Panc1 (cell line): Measurements from ENCODE around the gene MBD3. TPM values are rescaled to one million over a fixed set of nuclear protein-coding genes. Genes with fewer than 3 reads are reported as not detected.

Experiments
- ATAC-seq: fragments of 200-7000 bp; cut with Tn5 transposase; 2 replicates; pipeline ENCODE4 v1.9.1; 2020; ENCODE audit warnings: mild to moderate bottlenecking, moderate library complexity
- BruUV-seq: library from RNA; stranded (reverse); fragments of 400-500 nt; replicated peaks from 2 replicates; lab custom pipeline; 2021; lab: Mats Ljungman, UMichigan
- CTCF ChIA-PET: fragments of 300-600 bp; sonication (Branson Sonifier 250); formaldehyde crosslinking; loops from one replicate; lab custom pipeline; 2022; ENCODE audit warnings: antibody characterized with exemption; lab: Charles Lee
- POLR2A ChIA-PET: fragments of 300-600 bp; sonication (Branson Sonifier 250); formaldehyde crosslinking; loops from one replicate; lab custom pipeline; 2022; ENCODE audit warnings: antibody characterized with exemption; lab: Charles Lee
- DNase-seq: peaks from one replicate; pipeline ENCODE4 v3.0.0-alpha.2; 2010; ENCODE audit warnings: low read depth, low spot score
- H3K27ac ChIP-seq: 2 replicates; pipeline ENCODE4 v1.5.1; 2011; ENCODE audit warnings: mild to moderate bottlenecking, low read length, inconsistent platforms
- H3K27me3 ChIP-seq: fragments of 200-500 bp; sonication (Bioruptor generic); 2 replicates; pipeline ENCODE4 v1.6.0; 2014; ENCODE audit warnings: low read length, inconsistent platforms; ENCODE audit not compliant: control insufficient read depth, insufficient read depth
- H3K36me3 ChIP-seq: fragments of 200-500 bp; sonication (Bioruptor generic); 2 replicates; pipeline ENCODE4 v1.5.1; 2014; ENCODE audit warnings: inconsistent platforms, mild to moderate bottlenecking, low read length, moderate library complexity; ENCODE audit not compliant: control insufficient read depth, insufficient read depth
- H3K4me1 ChIP-seq: 2 replicates; pipeline ENCODE4 v1.5.1; 2011; ENCODE audit warnings: inconsistent platforms, mild to moderate bottlenecking, low read length, moderate library complexity; ENCODE audit not compliant: control insufficient read depth, insufficient read depth
- H3K4me3 ChIP-seq, 2 experiments: 2 replicates each; pipeline ENCODE4 v1.5.1; 2011 to 2012; ENCODE audit warnings: low read depth in 2 of 2, low read length in 2 of 2, mild to moderate bottlenecking in 2 of 2, inconsistent platforms in 1 of 2, moderate library complexity in 1 of 2
- H3K9me3 ChIP-seq: fragments of 200-500 bp; sonication (Bioruptor generic); 2 replicates; pipeline ENCODE4 v1.5.1; 2014; ENCODE audit warnings: low read depth, mild to moderate bottlenecking, inconsistent platforms, low read length, moderate library complexity; ENCODE audit not compliant: control insufficient read depth, insufficient read depth
- CTCF ChIP-seq: fragments of 450-650 bp; IDR thresholded peaks from 2 replicates; pipeline ENCODE4 v1.5.1; 2017; ENCODE audit warnings: mild to moderate bottlenecking
- POLR2AphosphoS5 ChIP-seq: IDR thresholded peaks from 2 replicates; pipeline ENCODE4 v1.6.1; 2012; ENCODE audit warnings: mild to moderate bottlenecking, low read depth, low read length, moderate library complexity
- REST ChIP-seq, 2 experiments: IDR thresholded peaks; 2 replicates each; pipeline ENCODE4 v1.6.1; 2011 to 2012; ENCODE audit warnings: low read depth in 2 of 2, control low read depth in 1 of 2, low read length in 1 of 2, mild to moderate bottlenecking in 1 of 2, moderate library complexity in 1 of 2; ENCODE audit not compliant: insufficient read depth in 1 of 2
- SIN3A ChIP-seq: IDR thresholded peaks from 2 replicates; pipeline ENCODE4 v1.6.1; 2012; ENCODE audit warnings: low read depth, mild to moderate bottlenecking, low read length, moderate library complexity, borderline replicate concordance; ENCODE audit not compliant: insufficient read depth
- TCF7L2 ChIP-seq: IDR thresholded peaks from 2 replicates; pipeline ENCODE4 v1.6.1; 2011; ENCODE audit warnings: mild to moderate bottlenecking, low read depth, low read length, inconsistent platforms
- in situ Hi-C: cut with HindIII; loops from 2 replicates; pipeline ENCODE4 v1.10.0; 2016; ENCODE audit warnings: low sequenced_read_pairs, low pct_unique_long_range_greater_than_20kb
- intact Hi-C: fragments of 100-400 bp; cut with micrococcal nuclease; formaldehyde crosslinking; loops from one replicate; pipeline ENCODE4 v1.10.0; 2022; ENCODE audit not compliant: unreplicated experiment
- total RNA-seq: library from RNA; stranded (reverse); gene quantifications from one replicate; pipeline ENCODE4 v1.2.1, GENCODE V29; 2021; ENCODE audit not compliant: unreplicated experiment

MBD3 gene
- total RNA-seq, 1 experiment from 2014 or later: 139 TPM

GRCh38 chr19:1574354-1575136 is 18.1 kb downstream of the MBD3 start:
- Histone ChIP-seq H3K36me3 (no peaks in the 10 kb centered on the region), H3K4me3 (no peak overlapping the region), H3K27me3 (no peaks in the 10 kb centered on the region), H3K27ac (no peak overlapping the region), H3K4me1 (no peaks in the 10 kb centered on the region), H3K9me3 (no peaks in the 10 kb centered on the region)
- ChIA-PET POLR2A (no interaction called here), CTCF (no interaction called here)
- in situ Hi-C loops (no loop called here), intact Hi-C loops (no loop called here)
- no peak for TF ChIP-seq TCF7L2
- no peak for TF ChIP-seq REST (IDR thresholded peaks at IDR 0.05; ENCODE audit: insufficient read depth in 1 of 2, low read depth in 2 of 2, low read length in 1 of 2)
- TF ChIP-seq CTCF: no peak
- TF ChIP-seq POLR2AphosphoS5: no peak
- TF ChIP-seq SIN3A: no peak
- no peak for ATAC-seq
- no TSS peak for BruUV-seq
- no peak for DNase-seq

- Histone ChIP-seq H3K36me3 (no peaks in the 10 kb centered on the region), H3K4me3 (no peak overlapping the region), H3K9me3 (no peaks in the 10 kb centered on the region), H3K27ac (no peak overlapping the region), H3K4me1 (no peaks in the 10 kb centered on the region), H3K27me3 (no peaks in the 10 kb centered on the region)
- intact Hi-C loops: no loop called here
- ATAC-seq (no peak), DNase-seq (no peak)
- CTCF ChIA-PET: no interaction called here
- POLR2A ChIA-PET: no interaction called here
- no peak for TF ChIP-seq TCF7L2
- TF ChIP-seq SIN3A: no peak
- TF ChIP-seq REST (IDR thresholded peaks at IDR 0.05; ENCODE audit: insufficient read depth in 1 of 2, low read depth in 2 of 2, low read length in 1 of 2): no peak
- TF ChIP-seq POLR2AphosphoS5: no peak
- no peak for TF ChIP-seq CTCF
- in situ Hi-C loops: no loop called here
- BruUV-seq: no TSS peak
Observed at GRCh38 chr19:1572795-1573194, 19.9 kb downstream of the MBD3 start.
